ENCODE measurements around the gene IL21R.

The IL21R gene

DNA sequence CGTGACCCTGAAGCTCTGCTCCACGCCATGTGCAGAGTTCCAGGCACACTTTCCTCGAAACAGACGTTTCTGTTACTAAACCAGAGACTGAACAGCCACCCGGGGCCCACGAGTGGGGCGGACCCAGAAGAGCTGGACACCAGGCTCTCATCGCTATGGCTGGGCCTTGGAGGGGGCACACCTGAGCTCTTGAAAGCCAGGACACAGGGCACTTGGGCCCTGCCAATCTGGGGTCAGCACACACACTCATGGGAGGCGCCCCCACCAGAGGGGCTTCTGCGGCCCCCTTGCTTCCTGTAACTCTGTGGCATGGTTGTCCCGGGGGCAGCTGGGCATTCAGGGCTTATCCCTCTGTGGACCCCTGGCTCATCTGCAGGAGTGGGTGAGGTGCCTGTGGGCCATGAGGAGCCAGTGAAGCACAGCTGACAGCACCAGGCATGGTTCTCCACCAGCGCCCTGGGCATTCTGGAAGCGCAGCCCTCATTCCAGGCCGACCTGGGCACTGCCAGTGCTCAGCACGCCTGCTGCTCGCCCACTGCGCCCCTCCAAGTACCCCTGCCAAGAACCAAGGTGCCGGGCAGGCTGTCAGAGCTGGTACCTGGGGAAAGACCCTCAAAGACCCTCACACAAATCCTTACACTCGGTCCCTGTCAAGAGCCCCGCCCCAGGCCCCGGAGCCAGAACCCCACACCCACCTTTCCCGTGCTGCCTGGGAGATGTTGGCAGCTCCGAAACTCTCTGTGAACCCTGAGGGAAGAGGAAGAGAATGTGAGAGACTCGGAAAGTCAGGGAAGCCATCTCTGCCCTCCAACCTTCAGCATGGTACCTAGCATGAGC is 61.1 kb downstream of the IL21R start:
- H3K27ac ChIP-seq = no peak overlapping the region
- TF ChIP-seq, protein P1, sequence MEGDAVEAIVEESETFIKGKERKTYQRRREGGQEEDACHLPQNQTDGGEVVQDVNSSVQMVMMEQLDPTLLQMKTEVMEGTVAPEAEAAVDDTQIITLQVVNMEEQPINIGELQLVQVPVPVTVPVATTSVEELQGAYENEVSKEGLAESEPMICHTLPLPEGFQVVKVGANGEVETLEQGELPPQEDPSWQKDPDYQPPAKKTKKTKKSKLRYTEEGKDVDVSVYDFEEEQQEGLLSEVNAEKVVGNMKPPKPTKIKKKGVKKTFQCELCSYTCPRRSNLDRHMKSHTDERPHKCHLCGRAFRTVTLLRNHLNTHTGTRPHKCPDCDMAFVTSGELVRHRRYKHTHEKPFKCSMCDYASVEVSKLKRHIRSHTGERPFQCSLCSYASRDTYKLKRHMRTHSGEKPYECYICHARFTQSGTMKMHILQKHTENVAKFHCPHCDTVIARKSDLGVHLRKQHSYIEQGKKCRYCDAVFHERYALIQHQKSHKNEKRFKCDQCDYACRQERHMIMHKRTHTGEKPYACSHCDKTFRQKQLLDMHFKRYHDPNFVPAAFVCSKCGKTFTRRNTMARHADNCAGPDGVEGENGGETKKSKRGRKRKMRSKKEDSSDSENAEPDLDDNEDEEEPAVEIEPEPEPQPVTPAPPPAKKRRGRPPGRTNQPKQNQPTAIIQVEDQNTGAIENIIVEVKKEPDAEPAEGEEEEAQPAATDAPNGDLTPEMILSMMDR (IDR thresholded peaks at IDR 0.05) = no peak
- TF ChIP-seq ZFX (IDR thresholded peaks at IDR 0.05; ENCODE audit: borderline replicate concordance) = no peak

DNA sequence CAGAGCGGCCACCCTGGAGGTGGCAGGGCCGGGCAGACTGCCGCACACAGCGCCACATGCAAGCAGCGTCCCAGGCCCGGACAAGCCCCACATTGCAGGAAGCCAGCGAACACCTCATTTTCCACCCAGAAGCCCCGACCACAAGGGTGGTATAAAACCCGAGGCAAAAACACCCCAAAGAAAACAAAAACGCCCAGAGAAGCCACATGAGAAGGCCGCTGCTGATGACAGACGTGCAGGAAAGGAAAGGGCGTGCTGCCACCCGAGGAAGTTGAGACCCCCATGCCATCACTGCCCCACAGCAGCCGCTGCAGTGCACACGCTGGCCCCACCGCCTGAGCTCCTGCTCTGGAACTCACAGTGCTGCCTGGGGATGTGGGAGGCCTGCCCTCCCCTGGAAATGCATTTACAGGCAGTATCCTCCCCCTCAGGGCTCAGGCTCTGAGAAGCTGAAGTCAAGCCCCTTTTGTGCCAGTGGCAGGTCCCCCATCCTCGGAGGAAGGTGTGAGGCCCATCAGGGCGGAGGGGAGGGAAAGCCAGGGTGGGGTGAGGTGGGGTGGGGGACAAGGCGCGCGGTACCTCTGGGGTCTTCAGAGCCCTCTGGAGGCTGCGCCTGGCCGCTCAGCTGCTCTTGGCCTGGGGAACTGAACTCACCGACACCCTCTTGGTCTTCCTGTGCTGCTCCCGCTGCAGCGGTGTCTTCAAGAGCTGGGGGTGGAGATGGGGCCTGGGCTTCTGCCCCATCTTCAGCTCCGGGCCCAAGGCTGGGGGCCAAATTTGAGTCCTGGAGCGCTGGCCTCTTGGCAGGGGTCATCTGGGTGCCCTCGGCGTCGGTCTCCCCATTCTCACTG is 62.0 kb downstream of the IL21R start:
- no peak for TF ChIP-seq ZFX (IDR thresholded peaks at IDR 0.05; ENCODE audit: borderline replicate concordance)
- TF ChIP-seq, protein P1 (IDR thresholded peaks at IDR 0.05) = no peak
- H3K27ac ChIP-seq = no peak overlapping the region

DNA sequence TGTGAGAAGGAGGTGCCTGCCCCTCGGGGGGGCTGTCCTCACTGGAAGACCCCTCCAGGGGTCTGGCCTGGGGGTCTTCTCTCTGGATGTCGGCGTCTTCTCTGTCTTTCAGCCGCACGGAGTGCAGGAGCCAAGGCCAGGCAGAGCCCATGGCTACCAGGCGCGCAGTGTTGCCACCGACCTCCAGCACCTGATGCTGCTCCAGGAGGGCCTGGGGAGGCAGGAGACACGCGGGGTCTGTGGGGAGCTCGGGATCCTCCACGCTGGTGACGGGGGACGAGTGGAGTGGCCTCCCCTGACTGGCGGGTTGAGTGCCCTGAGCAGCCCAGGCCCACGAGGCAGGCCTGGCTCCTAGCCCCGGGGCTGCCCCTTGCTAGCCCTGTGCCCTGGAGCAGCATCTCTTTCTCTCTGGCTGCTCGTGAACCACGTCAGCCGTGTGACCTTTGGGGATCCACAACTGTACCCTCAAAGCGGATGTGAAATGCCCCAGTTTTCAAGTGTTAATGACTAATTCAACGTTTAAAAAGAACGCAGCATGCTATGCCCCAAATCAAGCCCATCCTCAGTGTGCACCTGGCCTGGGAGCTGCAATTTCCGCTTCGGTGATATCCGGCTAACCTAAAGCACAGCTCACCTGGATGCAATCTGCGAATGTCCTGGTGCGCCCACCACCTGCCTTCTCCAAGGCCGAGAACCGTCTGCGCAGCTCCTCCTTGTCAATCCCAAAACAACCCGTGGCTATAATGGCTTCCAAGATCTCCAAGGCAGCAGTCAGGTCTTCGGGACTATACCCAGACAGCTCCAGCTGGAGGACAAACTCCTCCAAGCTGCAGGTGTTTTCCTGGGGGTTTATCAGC is 62.9 kb downstream of the IL21R start:
- no peak for TF ChIP-seq ZFX (IDR thresholded peaks at IDR 0.05; ENCODE audit: borderline replicate concordance)
- TF ChIP-seq, protein P1 (IDR thresholded peaks at IDR 0.05) = no peak
- no peak overlapping the region for H3K27ac ChIP-seq

DNA sequence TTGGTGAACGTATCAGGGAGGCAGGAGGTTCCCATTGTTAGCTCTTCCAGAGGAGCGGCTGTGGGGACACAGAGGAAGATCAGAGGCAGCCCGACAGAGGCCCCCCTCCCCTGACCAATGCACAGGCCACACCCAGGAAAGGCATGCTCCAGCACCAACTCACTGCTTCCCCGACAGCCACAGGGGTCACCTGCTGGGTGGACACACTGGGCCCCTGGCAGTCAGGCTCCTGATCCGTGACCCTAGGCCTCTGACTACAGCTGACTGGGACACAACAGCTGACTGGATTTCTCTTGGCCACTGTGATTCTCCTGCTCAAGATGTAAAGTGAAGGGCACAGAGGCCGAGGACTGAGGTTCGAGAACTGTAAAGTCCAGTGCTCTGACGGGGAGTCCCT is 63.5 kb downstream of the IL21R start:
- no peak overlapping the region for H3K27ac ChIP-seq
- no peak for TF ChIP-seq ZFX (IDR thresholded peaks at IDR 0.05; ENCODE audit: borderline replicate concordance)
- TF ChIP-seq, protein P1 (IDR thresholded peaks at IDR 0.05) = no peak

DNA sequence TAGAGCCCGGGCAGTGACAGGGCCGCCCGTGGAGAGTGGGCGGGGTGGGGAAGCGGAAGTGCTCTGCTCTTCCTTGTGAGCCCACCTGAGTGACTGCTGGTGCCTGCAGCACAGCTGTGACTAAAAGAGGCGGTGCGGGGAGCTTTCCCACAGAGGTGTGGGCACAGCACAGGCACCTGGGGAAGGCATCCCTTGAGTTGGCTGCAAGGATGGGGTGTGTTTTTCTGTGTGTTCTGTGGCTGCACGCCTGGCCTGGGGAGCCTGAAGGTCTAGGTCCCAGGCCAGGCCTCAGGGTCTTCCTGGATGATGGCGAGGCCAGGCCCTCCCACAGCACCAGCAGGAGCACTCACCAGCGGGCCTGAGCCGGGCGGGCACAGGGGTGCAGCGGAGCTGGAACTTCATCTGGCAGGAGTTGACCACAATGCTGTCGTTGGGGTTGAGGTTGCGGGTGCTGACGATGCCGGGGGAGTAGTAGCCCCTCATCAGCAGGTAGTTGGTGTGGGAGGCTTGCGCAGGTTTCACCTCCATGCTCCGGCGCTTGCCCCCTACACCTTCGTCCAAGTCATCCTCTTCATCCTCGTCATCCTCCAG is 67.1 kb downstream of the IL21R start:
- TF ChIP-seq, protein P1 (IDR thresholded peaks at IDR 0.05) = no peak
- no peak for TF ChIP-seq ZFX (IDR thresholded peaks at IDR 0.05; ENCODE audit: borderline replicate concordance)
- no peak overlapping the region for H3K27ac ChIP-seq

DNA sequence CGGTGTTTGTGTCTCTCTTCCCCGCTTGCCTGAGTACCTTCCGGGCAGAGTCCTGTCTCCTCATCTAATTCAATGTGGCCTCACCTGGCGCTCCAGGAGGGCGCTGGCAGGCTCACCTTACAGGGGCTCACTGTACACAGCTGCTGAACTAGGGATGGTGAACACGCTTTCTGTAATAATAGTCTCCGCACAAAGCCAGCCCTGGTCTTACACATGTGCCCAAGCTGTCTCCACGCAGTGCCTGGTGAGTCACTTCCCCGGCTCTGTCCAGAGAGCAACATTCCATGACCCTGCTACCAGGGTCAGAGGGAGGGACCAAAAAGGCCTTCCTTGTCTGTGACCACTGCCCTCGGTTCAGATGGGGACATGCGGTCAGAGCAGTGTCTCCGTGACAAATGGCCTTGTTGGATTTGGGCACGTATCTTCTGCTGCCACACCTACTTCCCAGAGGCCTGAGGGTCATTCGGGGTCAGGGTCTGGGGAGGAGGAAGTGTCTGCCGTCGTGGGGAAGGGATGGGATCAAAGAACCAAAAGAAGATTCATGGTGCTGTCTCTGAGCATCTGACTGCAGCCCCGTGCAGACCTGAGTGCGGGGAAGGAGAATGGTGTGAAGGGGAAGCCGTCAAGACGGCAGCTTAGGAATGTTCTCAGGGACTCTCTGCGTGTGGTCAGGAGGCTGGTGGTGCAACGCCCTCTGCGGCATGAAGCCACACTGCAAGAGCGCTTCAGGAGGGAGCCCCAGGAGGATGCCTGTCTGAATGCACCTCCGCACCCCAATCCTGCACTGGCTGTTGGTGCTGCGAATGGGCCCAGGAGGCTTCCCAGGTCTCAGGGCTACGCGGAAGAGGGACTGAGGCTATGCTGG is 68.8 kb downstream of the IL21R start:
- TF ChIP-seq, protein P1 (IDR thresholded peaks at IDR 0.05) = no peak
- no peak for TF ChIP-seq ZFX (IDR thresholded peaks at IDR 0.05; ENCODE audit: borderline replicate concordance)
- no peak overlapping the region for H3K27ac ChIP-seq
